HepG2 (cell line): ENCODE data around the gene NOC3L. TPM values are rescaled to one million over a fixed set of nuclear protein-coding genes. Genes with fewer than 3 reads are reported as not detected.

Experiments used
- ATM ChIP-seq: fragments of 450-650 bp; IDR thresholded peaks from 2 replicates; pipeline ENCODE4 v1.7.1; 2017; ENCODE audit warnings: mild to moderate bottlenecking, borderline replicate concordance
- BRD4 ChIP-seq: sonication (generic); formaldehyde crosslinking; IDR thresholded peaks from 2 replicates; pipeline ENCODE4 v1.4.0; 2020; ENCODE audit warnings: missing genetic modification reagents
- CREB1 ChIP-seq, 2 experiments: fragments of 450-650 bp in 1 of 2; IDR thresholded peaks; 2 replicates each; pipeline ENCODE4 v1.6.1; 2016 to 2017; ENCODE audit warnings: control low read depth in 1 of 2, mild to moderate bottlenecking in 1 of 2, missing compliant biosample characterization in 1 of 2, missing genetic modification characterization in 1 of 2
- EEA1 ChIP-seq: sonication (generic); formaldehyde crosslinking; IDR thresholded peaks from 2 replicates; pipeline ENCODE4 v1.5.1; 2020; ENCODE audit warnings: mild to moderate bottlenecking, missing genetic modification reagents, borderline replicate concordance
- HOXA3 ChIP-seq: sonication (generic); formaldehyde crosslinking; IDR thresholded peaks from 2 replicates; pipeline ENCODE4 v1.5.0; 2020; ENCODE audit warnings: missing genetic modification reagents
- RFXAP ChIP-seq: sonication (generic); formaldehyde crosslinking; IDR thresholded peaks from 2 replicates; pipeline ENCODE4 v1.4.0; 2020; ENCODE audit warnings: missing genetic modification reagents, borderline replicate concordance
- TAF1 ChIP-seq: sonication (generic); formaldehyde crosslinking; IDR thresholded peaks from 2 replicates; pipeline ENCODE4 v1.4.0; 2020; ENCODE audit warnings: missing genetic modification reagents
- TSC22D2 ChIP-seq: sonication (generic); formaldehyde crosslinking; IDR thresholded peaks from 2 replicates; pipeline ENCODE4 v1.5.1; 2020; ENCODE audit warnings: missing genetic modification reagents, mild to moderate bottlenecking, borderline replicate concordance
- XRCC5 ChIP-seq: fragments of 200-400 bp; formaldehyde crosslinking; optimal IDR thresholded peaks from 2 replicates; pipeline ENCODE3; 2017; ENCODE audit warnings: mild to moderate bottlenecking, low read length
- ZBED4 ChIP-seq: sonication (generic); formaldehyde crosslinking; IDR thresholded peaks from 2 replicates; pipeline ENCODE4 v1.4.0; 2020; ENCODE audit warnings: missing genetic modification reagents, borderline replicate concordance
- ZFP36L1 ChIP-seq: sonication (generic); formaldehyde crosslinking; IDR thresholded peaks from 2 replicates; pipeline ENCODE4 v1.8.0; 2022; ENCODE audit warnings: mild to moderate bottlenecking, missing genetic modification reagents, moderate library complexity
- ZIK1 ChIP-seq: sonication (generic); formaldehyde crosslinking; IDR thresholded peaks from 2 replicates; pipeline ENCODE4 v1.5.0; 2020; ENCODE audit warnings: mild to moderate bottlenecking, low read depth, missing genetic modification reagents, borderline replicate concordance
- ZNF205 ChIP-seq: IDR thresholded peaks from 2 replicates; pipeline ENCODE4 v1.6.1; 2018; ENCODE audit warnings: missing biosample characterization, missing genetic modification reagents
- ZNF570 ChIP-seq: sonication (generic); formaldehyde crosslinking; IDR thresholded peaks from 2 replicates; pipeline ENCODE4 v1.4.0; 2020; ENCODE audit warnings: mild to moderate bottlenecking, missing genetic modification reagents, borderline replicate concordance
- ZNF782 ChIP-seq: sonication (generic); formaldehyde crosslinking; IDR thresholded peaks from 2 replicates; pipeline ENCODE4 v1.4.0; 2020; ENCODE audit warnings: missing genetic modification reagents, mild to moderate bottlenecking, borderline replicate concordance
- polyA plus RNA-seq, 8 experiments: library from polyadenylated mRNA; depleted of rRNA in 3 of 8; stranded (reverse) in 7 of 8; unstranded in 1 of 8; fragments of >200 nt; fragmentation: Illumina TruSeq in 4 of 8; extraction: Trizol in 4 of 8; gene quantifications; 2 replicates each; pipeline versions ENCODE4 v1.2.1 to v1.2.3, GENCODE V29; 2011 to 2016; ENCODE audit warnings: low read depth in 4 of 8, missing spikeins in 1 of 8, mixed read lengths in 1 of 8; ENCODE audit not compliant: insufficient read depth in 1 of 8
- total RNA-seq, 5 experiments: library from RNA; depleted of rRNA; stranded (reverse); fragments of >200 nt; fragmentation: Illumina TruSeq; extraction: Trizol; gene quantifications; 2 replicates each; pipeline ENCODE4 v1.2.3, GENCODE V29; 2016; ENCODE audit warnings: low read depth in 1 of 5
- TF ChIP-seq, protein P1 (sequence below): sonication (generic); formaldehyde crosslinking; conservative IDR thresholded peaks from 2 replicates; pipeline ENCODE4 v1.8.0; 2022; ENCODE audit warnings: low read depth, missing genetic modification reagents
- TF ChIP-seq, protein P2 (sequence below): sonication (generic); formaldehyde crosslinking; conservative IDR thresholded peaks from 2 replicates; pipeline ENCODE4 v1.4.0; 2020; ENCODE audit warnings: mild to moderate bottlenecking, missing genetic modification reagents, moderate library complexity

Gene NOC3L
- total and polyA plus RNA-seq, 2 of the 13 experiments (the other 11 are each of a cell fraction or from before 2014, with no cell fraction given): 7.8 to 36.6 TPM

GRCh38 chr10:94403380-94404213, 40.9 kb upstream of the NOC3L start (continued):
- TF ChIP-seq, protein P1, sequence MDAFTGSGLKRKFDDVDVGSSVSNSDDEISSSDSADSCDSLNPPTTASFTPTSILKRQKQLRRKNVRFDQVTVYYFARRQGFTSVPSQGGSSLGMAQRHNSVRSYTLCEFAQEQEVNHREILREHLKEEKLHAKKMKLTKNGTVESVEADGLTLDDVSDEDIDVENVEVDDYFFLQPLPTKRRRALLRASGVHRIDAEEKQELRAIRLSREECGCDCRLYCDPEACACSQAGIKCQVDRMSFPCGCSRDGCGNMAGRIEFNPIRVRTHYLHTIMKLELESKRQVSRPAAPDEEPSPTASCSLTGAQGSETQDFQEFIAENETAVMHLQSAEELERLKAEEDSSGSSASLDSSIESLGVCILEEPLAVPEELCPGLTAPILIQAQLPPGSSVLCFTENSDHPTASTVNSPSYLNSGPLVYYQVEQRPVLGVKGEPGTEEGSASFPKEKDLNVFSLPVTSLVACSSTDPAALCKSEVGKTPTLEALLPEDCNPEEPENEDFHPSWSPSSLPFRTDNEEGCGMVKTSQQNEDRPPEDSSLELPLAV: no peak
- no peak for TF ChIP-seq ZIK1
- 0 out of 2 replicates have a peak, but pooled peaks have one; percentile 13 for TF ChIP-seq ZNF782 (CRISPR knock-in tag)
- TF ChIP-seq XRCC5: no peak
- TF ChIP-seq CREB1 (IDR thresholded peaks at IDR 0.05): no peak
- TF ChIP-seq CREB1 (CRISPR knock-in tag; IDR thresholded peaks at IDR 0.05): no peak
- 0 out of 2 replicates have a peak, but pooled peaks have one; percentile 5 for TF ChIP-seq BRD4 (CRISPR knock-in tag)
- 0 out of 2 replicates have a peak, but pooled peaks have one; percentile 41 for TF ChIP-seq EEA1 (CRISPR knock-in tag)
- no peak for TF ChIP-seq TSC22D2 (CRISPR knock-in tag)
- no peak for TF ChIP-seq ZFP36L1 (CRISPR knock-in tag)
- no peak for TF ChIP-seq RFXAP
- no peak for TF ChIP-seq ZNF570 (CRISPR knock-in tag)
- TF ChIP-seq ZNF205 (CRISPR knock-in tag): 0 out of 2 replicates have a peak, but pooled peaks have one; percentile 37
- TF ChIP-seq ATM: no peak
- TF ChIP-seq TAF1 (CRISPR knock-in tag): peak; percentile 55
- TF ChIP-seq, protein P2, sequence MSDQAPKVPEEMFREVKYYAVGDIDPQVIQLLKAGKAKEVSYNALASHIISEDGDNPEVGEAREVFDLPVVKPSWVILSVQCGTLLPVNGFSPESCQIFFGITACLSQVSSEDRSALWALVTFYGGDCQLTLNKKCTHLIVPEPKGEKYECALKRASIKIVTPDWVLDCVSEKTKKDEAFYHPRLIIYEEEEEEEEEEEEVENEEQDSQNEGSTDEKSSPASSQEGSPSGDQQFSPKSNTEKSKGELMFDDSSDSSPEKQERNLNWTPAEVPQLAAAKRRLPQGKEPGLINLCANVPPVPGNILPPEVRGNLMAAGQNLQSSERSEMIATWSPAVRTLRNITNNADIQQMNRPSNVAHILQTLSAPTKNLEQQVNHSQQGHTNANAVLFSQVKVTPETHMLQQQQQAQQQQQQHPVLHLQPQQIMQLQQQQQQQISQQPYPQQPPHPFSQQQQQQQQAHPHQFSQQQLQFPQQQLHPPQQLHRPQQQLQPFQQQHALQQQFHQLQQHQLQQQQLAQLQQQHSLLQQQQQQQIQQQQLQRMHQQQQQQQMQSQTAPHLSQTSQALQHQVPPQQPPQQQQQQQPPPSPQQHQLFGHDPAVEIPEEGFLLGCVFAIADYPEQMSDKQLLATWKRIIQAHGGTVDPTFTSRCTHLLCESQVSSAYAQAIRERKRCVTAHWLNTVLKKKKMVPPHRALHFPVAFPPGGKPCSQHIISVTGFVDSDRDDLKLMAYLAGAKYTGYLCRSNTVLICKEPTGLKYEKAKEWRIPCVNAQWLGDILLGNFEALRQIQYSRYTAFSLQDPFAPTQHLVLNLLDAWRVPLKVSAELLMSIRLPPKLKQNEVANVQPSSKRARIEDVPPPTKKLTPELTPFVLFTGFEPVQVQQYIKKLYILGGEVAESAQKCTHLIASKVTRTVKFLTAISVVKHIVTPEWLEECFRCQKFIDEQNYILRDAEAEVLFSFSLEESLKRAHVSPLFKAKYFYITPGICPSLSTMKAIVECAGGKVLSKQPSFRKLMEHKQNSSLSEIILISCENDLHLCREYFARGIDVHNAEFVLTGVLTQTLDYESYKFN (CRISPR knock-in tag): 0 out of 2 replicates have a peak, but pooled peaks have one; percentile 14
- 0 out of 2 replicates have a peak, but pooled peaks have one; percentile 28 for TF ChIP-seq ZBED4
- TF ChIP-seq HOXA3: no peak; the same call in 1 of the 2 replicates
